GM23248 (cell line): ENCODE data around the gene AGTRAP. TPM values are rescaled to one million over a fixed set of nuclear protein-coding genes. Genes with fewer than 3 reads are reported as not detected.

ENCODE experiments used
- DNase-seq: peaks from one replicate; pipeline ENCODE4 v3.0.0-alpha.2; 2015
- H2AFZ ChIP-seq: fragments of 200-600 bp; sonication (generic); 2 replicates; pipeline ENCODE4 v1.6.1; 2016; ENCODE audit warnings: antibody characterized with exemption
- H3F3A ChIP-seq: fragments of 200-600 bp; sonication (generic); 2 replicates; pipeline ENCODE4 v1.6.1; 2016; ENCODE audit warnings: mild to moderate bottlenecking, antibody characterized with exemption, mixed run types; ENCODE audit not compliant: insufficient read depth
- H3K27ac ChIP-seq: fragments of 200-600 bp; sonication (generic); 2 replicates; pipeline ENCODE4 v1.5.1; 2016; ENCODE audit warnings: mild to moderate bottlenecking
- H3K27me3 ChIP-seq: fragments of 200-600 bp; sonication (generic); replicated peaks from 2 replicates; pipeline ENCODE4 v1.6.1; 2016; ENCODE audit warnings: mild to moderate bottlenecking; ENCODE audit not compliant: insufficient read depth
- H3K36me3 ChIP-seq: fragments of 200-600 bp; sonication (generic); 2 replicates; pipeline ENCODE4 v1.6.1; 2016; ENCODE audit warnings: low read depth, mild to moderate bottlenecking
- H3K4me1 ChIP-seq: fragments of 200-600 bp; sonication (generic); 2 replicates; pipeline ENCODE4 v1.6.1; 2016; ENCODE audit warnings: mild to moderate bottlenecking; ENCODE audit not compliant: insufficient read depth
- H3K4me2 ChIP-seq: fragments of 200-600 bp; sonication (generic); one replicate; pipeline ENCODE4 v1.6.1; 2016; ENCODE audit warnings: mild to moderate bottlenecking; ENCODE audit not compliant: unreplicated experiment
- H3K4me3 ChIP-seq: fragments of 200-600 bp; sonication (generic); 2 replicates; pipeline ENCODE4 v1.5.1; 2016; ENCODE audit warnings: mild to moderate bottlenecking
- H3K79me2 ChIP-seq: fragments of 200-600 bp; sonication (generic); 2 replicates; pipeline ENCODE4 v1.6.1; 2016; ENCODE audit warnings: mild to moderate bottlenecking; ENCODE audit not compliant: insufficient read depth
- H3K9ac ChIP-seq: fragments of 200-600 bp; sonication (generic); 2 replicates; pipeline ENCODE4 v1.6.1; 2016; ENCODE audit warnings: mild to moderate bottlenecking
- H3K9me2 ChIP-seq: fragments of 200-600 bp; sonication (generic); 2 replicates; pipeline ENCODE4 v1.6.1; 2016; ENCODE audit warnings: mixed run types, mild to moderate bottlenecking, moderate library complexity; ENCODE audit not compliant: insufficient read depth
- H3K9me3 ChIP-seq: fragments of 200-600 bp; sonication (generic); one replicate; pipeline ENCODE4 v1.6.1; 2017; ENCODE audit warnings: low read depth
- H4K20me1 ChIP-seq: fragments of 200-600 bp; sonication (generic); 2 replicates; pipeline ENCODE4 v1.6.0; 2016; ENCODE audit not compliant: insufficient read depth
- EZH2 ChIP-seq: fragments of 200-600 bp; sonication (generic); IDR thresholded peaks from 2 replicates; pipeline ENCODE4 v1.6.1; 2018; ENCODE audit warnings: antibody characterized with exemption, mild to moderate bottlenecking; ENCODE audit not compliant: insufficient read depth, poor library complexity, severe bottlenecking
- EZH2phosphoT487 ChIP-seq: fragments of 200-600 bp; sonication (generic); IDR thresholded peaks from 2 replicates; pipeline ENCODE4 v1.6.1; 2018; ENCODE audit warnings: antibody characterized with exemption, moderate library complexity, mild to moderate bottlenecking, low read depth; ENCODE audit not compliant: insufficient read depth
- WGBS, 2 experiments: methylation state at CpG; one replicate each; pipeline ENCODE4 v1.1.6; 2015 to 2017; ENCODE audit warnings: low lambda C conversion rate in 2 of 2, low coverage in 1 of 2; ENCODE audit errors: missing lambda C conversion rate in 2 of 2; 5-methylcytosine and 5-hydroxymethylcytosine counted together
- in situ Hi-C: fragments of 300-500 bp; cut with MboI; formaldehyde crosslinking; loops from 2 replicates; pipeline ENCODE4 v1.15.0; 2020
- polyA plus RNA-seq: library from polyadenylated mRNA; unstranded; fragments of >200 nt; fragmentation: Nextera tagmentation; extraction: Ambion mirVana; gene quantifications from 2 replicates; pipeline ENCODE4 v1.2.1, GENCODE V29; 2016
- total RNA-seq: library from RNA; depleted of rRNA; stranded (reverse); fragments of >200 nt; shearing (Covaris generic); gene quantifications from 2 replicates; pipeline ENCODE4 v1.2.3, GENCODE V29; 2014

The AGTRAP gene
- total and polyA plus RNA-seq, 2 experiments from 2014 or later: 113 to 121 TPM

GRCh38 chr1:11772458-11772857 is 36.5 kb downstream of the AGTRAP start:
- H4K20me1 ChIP-seq: no peaks in the 10 kb centered on the region
- H3K27me3 ChIP-seq: no peaks in the 10 kb centered on the region
- no peaks in the 10 kb centered on the region for H3K4me1 ChIP-seq
- no peak overlapping the region for H3K4me3 ChIP-seq
- no peak overlapping the region for H2AFZ ChIP-seq
- no peak for DNase-seq
- H3K9ac ChIP-seq: no peak overlapping the region
- H3K9me3 ChIP-seq: no peaks in the 10 kb centered on the region
- H3K9me2 ChIP-seq: no peaks in the 10 kb centered on the region
- no peaks in the 10 kb centered on the region for H3F3A ChIP-seq
- WGBS, 2 experiments: 44 to 47% methylated on average over 5 of the region's 5 CpGs
- no peak for TF ChIP-seq EZH2phosphoT487
- TF ChIP-seq EZH2: no peak
- no peaks in the 10 kb centered on the region for H3K36me3 ChIP-seq
- in situ Hi-C loops: no loop called here
- no peak overlapping the region for H3K27ac ChIP-seq
- H3K4me2 ChIP-seq: no peak overlapping the region
- no peaks in the 10 kb centered on the region for H3K79me2 ChIP-seq

GRCh38 chr1:11774753-11775152 is 38.8 kb downstream of the AGTRAP start:
- Histone ChIP-seq H3K4me2 (no peak overlapping the region), H3K79me2 (no peaks in the 10 kb centered on the region), H2AFZ (no peak overlapping the region), H3K36me3 (no peaks in the 10 kb centered on the region), H4K20me1 (no peaks in the 10 kb centered on the region), H3K9me3 (no peaks in the 10 kb centered on the region), H3K4me1 (no peaks in the 10 kb centered on the region), H3F3A (no peaks in the 10 kb centered on the region), H3K9me2 (no peaks in the 10 kb centered on the region), H3K27me3 (no peaks in the 10 kb centered on the region), H3K9ac (no peak overlapping the region), H3K4me3 (no peak overlapping the region), H3K27ac (no peak overlapping the region)
- no peak for TF ChIP-seq EZH2
- no peak for TF ChIP-seq EZH2phosphoT487
- DNase-seq: no peak
- in situ Hi-C loops: no loop called here
- WGBS, 2 experiments: 72 to 75% methylated on average over 9 of the region's 9 CpGs

GRCh38 chr1:11777658-11778322 is 41.9 kb downstream of the AGTRAP start:
- in situ Hi-C loops: no loop called here
- DNase-seq: no peak
- no peak overlapping the region for H3K27ac ChIP-seq
- H3F3A ChIP-seq: no peaks in the 10 kb centered on the region
- H2AFZ ChIP-seq: no peak overlapping the region
- no peaks in the 10 kb centered on the region for H3K36me3 ChIP-seq
- no peaks in the 10 kb centered on the region for H4K20me1 ChIP-seq
- no peak overlapping the region for H3K4me3 ChIP-seq
- no peak overlapping the region for H3K9ac ChIP-seq
- H3K4me1 ChIP-seq: no peaks in the 10 kb centered on the region
- H3K27me3 ChIP-seq: no peaks in the 10 kb centered on the region
- WGBS, 2 experiments: 83 to 94% methylated on average over 8 of the region's 8 CpGs
- no peaks in the 10 kb centered on the region for H3K79me2 ChIP-seq
- no peaks in the 10 kb centered on the region for H3K9me2 ChIP-seq
- TF ChIP-seq EZH2 (no peak), EZH2phosphoT487 (no peak)
- no peaks in the 10 kb centered on the region for H3K9me3 ChIP-seq
- no peak overlapping the region for H3K4me2 ChIP-seq

DNA sequence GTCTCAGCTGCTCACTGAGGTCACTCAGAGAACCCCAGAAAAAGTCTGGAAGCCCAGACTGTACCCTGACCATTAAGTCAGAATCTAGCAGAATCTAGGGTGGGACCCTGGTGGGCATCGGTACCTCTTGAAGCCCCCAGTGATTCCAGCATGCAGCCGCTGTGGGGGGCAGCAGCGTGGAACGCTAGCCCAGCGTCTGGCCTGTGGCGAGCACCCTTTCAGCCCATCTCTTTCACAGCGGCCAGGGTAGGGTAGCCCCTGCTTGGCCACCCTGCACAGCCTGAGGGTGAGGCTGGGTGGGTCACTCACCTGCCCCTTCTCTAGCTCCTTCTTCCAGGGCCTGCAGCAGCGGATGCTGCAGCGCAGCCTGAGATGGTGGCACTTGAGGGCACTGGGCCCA is 42.4 kb downstream of the AGTRAP start:
- H3K9ac ChIP-seq: no peak overlapping the region
- no peaks in the 10 kb centered on the region for H3K27me3 ChIP-seq
- in situ Hi-C loops: no loop called here
- WGBS, 2 experiments: 77 to 88% methylated on average over 9 of the region's 9 CpGs
- no peaks in the 10 kb centered on the region for H3F3A ChIP-seq
- H3K4me3 ChIP-seq: no peak overlapping the region
- no peaks in the 10 kb centered on the region for H3K4me1 ChIP-seq
- H3K36me3 ChIP-seq: no peaks in the 10 kb centered on the region
- H3K4me2 ChIP-seq: no peak overlapping the region
- no peaks in the 10 kb centered on the region for H3K9me2 ChIP-seq
- H3K79me2 ChIP-seq: no peaks in the 10 kb centered on the region
- H4K20me1 ChIP-seq: no peaks in the 10 kb centered on the region
- no peak for DNase-seq
- no peak overlapping the region for H2AFZ ChIP-seq
- TF ChIP-seq EZH2phosphoT487 (no peak), EZH2 (no peak)
- H3K27ac ChIP-seq: no peak overlapping the region
- H3K9me3 ChIP-seq: no peaks in the 10 kb centered on the region
